ENCODE data around the gene OXGR1. TPM values are rescaled to one million over a fixed set of nuclear protein-coding genes. Genes with fewer than 3 reads are reported as not detected.

OXGR1 gene
- total RNA-seq, 1 donor from 2014 or later = 0.74 TPM

- DNase-seq (ENCODE audit: extremely low spot score in 2 of 2) = no peak
- no peak overlapping the region for H3K27ac ChIP-seq
- H3K9me3 ChIP-seq = no peaks in the 10 kb centered on the region
- intact Hi-C loops (cut with DNase I) = no loop called here
- no peaks in the 10 kb centered on the region for H3K27me3 ChIP-seq
- no peak overlapping the region for H3K4me3 ChIP-seq
- H3K4me1 ChIP-seq = no peaks in the 10 kb centered on the region
- TF ChIP-seq POLR2AphosphoS5 (IDR thresholded peaks at IDR 0.05; ENCODE audit: insufficient read depth in 1 of 2, low read depth in 1 of 2) (no peak), POLR2A (IDR thresholded peaks at IDR 0.05) (no peak)
- TF ChIP-seq, protein P1, sequence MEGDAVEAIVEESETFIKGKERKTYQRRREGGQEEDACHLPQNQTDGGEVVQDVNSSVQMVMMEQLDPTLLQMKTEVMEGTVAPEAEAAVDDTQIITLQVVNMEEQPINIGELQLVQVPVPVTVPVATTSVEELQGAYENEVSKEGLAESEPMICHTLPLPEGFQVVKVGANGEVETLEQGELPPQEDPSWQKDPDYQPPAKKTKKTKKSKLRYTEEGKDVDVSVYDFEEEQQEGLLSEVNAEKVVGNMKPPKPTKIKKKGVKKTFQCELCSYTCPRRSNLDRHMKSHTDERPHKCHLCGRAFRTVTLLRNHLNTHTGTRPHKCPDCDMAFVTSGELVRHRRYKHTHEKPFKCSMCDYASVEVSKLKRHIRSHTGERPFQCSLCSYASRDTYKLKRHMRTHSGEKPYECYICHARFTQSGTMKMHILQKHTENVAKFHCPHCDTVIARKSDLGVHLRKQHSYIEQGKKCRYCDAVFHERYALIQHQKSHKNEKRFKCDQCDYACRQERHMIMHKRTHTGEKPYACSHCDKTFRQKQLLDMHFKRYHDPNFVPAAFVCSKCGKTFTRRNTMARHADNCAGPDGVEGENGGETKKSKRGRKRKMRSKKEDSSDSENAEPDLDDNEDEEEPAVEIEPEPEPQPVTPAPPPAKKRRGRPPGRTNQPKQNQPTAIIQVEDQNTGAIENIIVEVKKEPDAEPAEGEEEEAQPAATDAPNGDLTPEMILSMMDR (IDR thresholded peaks at IDR 0.05) = no peak
- H3K36me3 ChIP-seq = no peaks in the 10 kb centered on the region
Observed at GRCh38 chr13:97020194-97020593, 25.9 kb upstream of the OXGR1 start.

DNA sequence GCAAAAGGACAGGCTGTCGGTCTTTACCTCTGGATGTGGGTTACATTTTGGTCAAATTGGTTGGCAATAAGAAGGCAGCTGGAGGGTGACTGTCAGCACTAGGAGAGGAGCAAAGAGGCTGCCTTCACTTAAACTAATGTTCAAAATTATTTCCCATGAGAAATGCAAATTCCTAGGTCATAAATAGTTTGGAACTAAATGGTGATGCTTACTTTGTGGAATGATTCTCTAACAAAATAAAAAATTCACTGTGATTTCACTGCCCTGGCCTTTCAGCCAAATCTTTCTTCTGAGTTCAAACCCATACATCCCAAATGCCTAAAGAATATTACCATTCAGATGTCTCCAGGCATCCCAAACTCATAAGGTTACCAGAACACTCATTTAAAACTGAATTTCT is 25.0 kb upstream of the OXGR1 start:
- Histone ChIP-seq H3K4me3 (no peak overlapping the region), H3K27me3 (no peaks in the 10 kb centered on the region), H3K36me3 (no peaks in the 10 kb centered on the region), H3K9me3 (no peaks in the 10 kb centered on the region), H3K27ac (no peak overlapping the region), H3K4me1 (no peaks in the 10 kb centered on the region)
- TF ChIP-seq POLR2AphosphoS5 (IDR thresholded peaks at IDR 0.05; ENCODE audit: insufficient read depth in 1 of 2, low read depth in 1 of 2) = no peak
- TF ChIP-seq, protein P1 (IDR thresholded peaks at IDR 0.05) = no peak
- TF ChIP-seq POLR2A (IDR thresholded peaks at IDR 0.05) = no peak
- intact Hi-C loops (cut with DNase I) = no loop called here
- no peak for DNase-seq (ENCODE audit: extremely low spot score in 2 of 2)

GRCh38 chr13:97018029-97018819 is 23.9 kb upstream of the OXGR1 start:
- intact Hi-C loops (cut with DNase I) = no loop called here
- no peak overlapping the region for H3K4me3 ChIP-seq
- H3K36me3 ChIP-seq = no peaks in the 10 kb centered on the region
- H3K4me1 ChIP-seq = no peaks in the 10 kb centered on the region
- no peak overlapping the region for H3K27ac ChIP-seq
- no peaks in the 10 kb centered on the region for H3K9me3 ChIP-seq
- DNase-seq (ENCODE audit: extremely low spot score in 2 of 2) = no peak
- TF ChIP-seq POLR2A (IDR thresholded peaks at IDR 0.05) (no peak), POLR2AphosphoS5 (IDR thresholded peaks at IDR 0.05; ENCODE audit: insufficient read depth in 1 of 2, low read depth in 1 of 2) (no peak)
- TF ChIP-seq, protein P1 (IDR thresholded peaks at IDR 0.05) = peak; percentile 59 to 96 (median 81)
- no peaks in the 10 kb centered on the region for H3K27me3 ChIP-seq

- Histone ChIP-seq H3K4me1 (no peaks in the 10 kb centered on the region), H3K9me3 (no peaks in the 10 kb centered on the region), H3K4me3 (no peak overlapping the region), H3K27me3 (no peaks in the 10 kb centered on the region), H3K27ac (no peak overlapping the region), H3K36me3 (no peaks in the 10 kb centered on the region)
- no peak for DNase-seq (ENCODE audit: extremely low spot score in 2 of 2)
- intact Hi-C loops (cut with DNase I) = no loop called here
- TF ChIP-seq POLR2AphosphoS5 (IDR thresholded peaks at IDR 0.05; ENCODE audit: insufficient read depth in 1 of 2, low read depth in 1 of 2) (no peak), POLR2A (IDR thresholded peaks at IDR 0.05) (no peak)
- TF ChIP-seq, protein P1 (IDR thresholded peaks at IDR 0.05) = no peak
Observed at GRCh38 chr13:97017322-97017721, 23.0 kb upstream of the OXGR1 start.

- intact Hi-C loops (cut with DNase I) = no loop called here
- Histone ChIP-seq H3K27ac (no peak overlapping the region), H3K9me3 (no peaks in the 10 kb centered on the region), H3K4me1 (no peaks in the 10 kb centered on the region), H3K36me3 (no peaks in the 10 kb centered on the region), H3K4me3 (no peak overlapping the region), H3K27me3 (no peaks in the 10 kb centered on the region)
- DNase-seq (ENCODE audit: extremely low spot score in 2 of 2) = no peak
- TF ChIP-seq POLR2A (IDR thresholded peaks at IDR 0.05) (no peak), POLR2AphosphoS5 (IDR thresholded peaks at IDR 0.05; ENCODE audit: insufficient read depth in 1 of 2, low read depth in 1 of 2) (no peak)
- TF ChIP-seq, protein P1 (IDR thresholded peaks at IDR 0.05) = no peak
Observed at GRCh38 chr13:97015661-97016350, 21.5 kb upstream of the OXGR1 start.

Measured in vagina (tissue), 2 donors.